Calu3 (cell line): ENCODE measurements around the gene SLC6A6. TPM values are rescaled to one million over a fixed set of nuclear protein-coding genes. Genes with fewer than 3 reads are reported as not detected.

Experiments
- BruUV-seq: library from RNA; stranded (reverse); fragments of 400-500 nt; replicated peaks from 2 replicates; lab custom pipeline; 2021; lab: Mats Ljungman, UMichigan
- CTCF ChIA-PET: fragments of 300-600 bp; sonication (Branson Sonifier 250); formaldehyde crosslinking; loops from one replicate; lab custom pipeline; 2022; ENCODE audit warnings: antibody characterized with exemption; lab: Charles Lee
- DNase-seq: peaks from one replicate; pipeline ENCODE4 v3.0.0; 2022
- H3K27ac Mint-ChIP-seq: one replicate; pipeline ENCODE4 v1.8.0; 2022; ENCODE audit warnings: mixed read lengths; ENCODE audit not compliant: unreplicated experiment
- H3K27me3 Mint-ChIP-seq: one replicate; pipeline ENCODE4 v1.8.0; 2022; ENCODE audit warnings: mixed read lengths; ENCODE audit not compliant: unreplicated experiment
- H3K36me3 Mint-ChIP-seq: one replicate; pipeline ENCODE4 v1.8.0; 2022; ENCODE audit warnings: mild to moderate bottlenecking, moderate library complexity, mixed read lengths; ENCODE audit not compliant: insufficient read depth, unreplicated experiment
- H3K4me1 Mint-ChIP-seq: one replicate; pipeline ENCODE4 v1.8.0; 2022; ENCODE audit warnings: mild to moderate bottlenecking, low read depth, mixed read lengths; ENCODE audit not compliant: unreplicated experiment
- H3K4me3 Mint-ChIP-seq: one replicate; pipeline ENCODE4 v1.8.0; 2022; ENCODE audit warnings: mild to moderate bottlenecking, low read depth, moderate library complexity, mixed read lengths; ENCODE audit not compliant: unreplicated experiment
- H3K9me3 Mint-ChIP-seq: one replicate; pipeline ENCODE4 v1.8.0; 2022; ENCODE audit warnings: low read depth, mixed read lengths; ENCODE audit not compliant: unreplicated experiment
- CTCF ChIP-seq: fragments of 200-600 bp; IDR thresholded peaks from one replicate; pipeline ENCODE4 v1.8.0; 2022; ENCODE audit warnings: antibody characterized with exemption; ENCODE audit not compliant: unreplicated experiment
- intact Hi-C: fragments of 100-400 bp; cut with micrococcal nuclease; formaldehyde crosslinking; loops from one replicate; pipeline ENCODE4 v1.10.0; 2022; ENCODE audit not compliant: unreplicated experiment
- total RNA-seq: library from RNA; stranded (reverse); gene quantifications from 2 replicates; pipeline ENCODE4 v1.2.3, GENCODE V29; 2022

Gene SLC6A6
- total RNA-seq, 1 experiment from 2014 or later: 46.3 TPM

GRCh38 chr3:14468621-14468981 is 66.2 kb downstream of the SLC6A6 start:
- CTCF ChIA-PET: interaction anchor here (0.6 to 2.9 kb wide), 4 partner anchors 9 to 1490 kb away, joined by 3 to 11 read pairs (median 4); no protein-coding TSS in a partner anchor
- H3K9me3 Mint-ChIP-seq: no peaks in the 10 kb centered on the region
- H3K4me3 Mint-ChIP-seq: no peak overlapping the region
- no peak for TF ChIP-seq CTCF
- H3K4me1 Mint-ChIP-seq: peaks cover 9% of the 10 kb centered on the region
- no TSS peak for BruUV-seq
- intact Hi-C loops: loop anchor here (1.0 kb wide), 2 partner anchors 207 to 265 kb away; no protein-coding TSS in a partner anchor
- DNase-seq: no peak
- peaks cover 37% of the 10 kb centered on the region for H3K36me3 Mint-ChIP-seq
- H3K27me3 Mint-ChIP-seq: no peaks in the 10 kb centered on the region
- H3K27ac Mint-ChIP-seq: no peak overlapping the region

GRCh38 chr3:14470461-14470860 is 68.1 kb downstream of the SLC6A6 start:
- H3K27me3 Mint-ChIP-seq: no peaks in the 10 kb centered on the region
- H3K4me1 Mint-ChIP-seq: peaks cover 9% of the 10 kb centered on the region
- no peak overlapping the region for H3K4me3 Mint-ChIP-seq
- BruUV-seq: TSS peak; percentile 13
- H3K9me3 Mint-ChIP-seq: no peaks in the 10 kb centered on the region
- CTCF ChIA-PET: no interaction called here
- no peak overlapping the region for H3K27ac Mint-ChIP-seq
- TF ChIP-seq CTCF: no peak
- intact Hi-C loops: no loop called here
- no peak for DNase-seq
- peaks cover 33% of the 10 kb centered on the region for H3K36me3 Mint-ChIP-seq

- CTCF ChIA-PET: no interaction called here
- Mint-ChIP-seq H3K27ac (no peak overlapping the region), H3K9me3 (no peaks in the 10 kb centered on the region), H3K27me3 (no peaks in the 10 kb centered on the region), H3K4me1 (peaks cover 9% of the 10 kb centered on the region), H3K4me3 (no peak overlapping the region), H3K36me3 (peaks cover 33% of the 10 kb centered on the region)
- no peak for TF ChIP-seq CTCF
- BruUV-seq: no TSS peak
- intact Hi-C loops: no loop called here
- DNase-seq: no peak
These were observed 68.6 kb downstream of the SLC6A6 start for GRCh38 chr3:14471016-14471415.

GRCh38 chr3:14471690-14472089 is 69.3 kb downstream of the SLC6A6 start:
- H3K27me3 Mint-ChIP-seq: no peaks in the 10 kb centered on the region
- H3K9me3 Mint-ChIP-seq: no peaks in the 10 kb centered on the region
- peaks cover 9% of the 10 kb centered on the region for H3K4me1 Mint-ChIP-seq
- CTCF ChIA-PET: no interaction called here
- no peak for DNase-seq
- TF ChIP-seq CTCF: no peak
- no TSS peak for BruUV-seq
- no peak overlapping the region for H3K4me3 Mint-ChIP-seq
- peaks cover 37% of the 10 kb centered on the region for H3K36me3 Mint-ChIP-seq
- intact Hi-C loops: no loop called here
- H3K27ac Mint-ChIP-seq: no peak overlapping the region
